K562 (cell line): Measurements from ENCODE around the gene DSTYK. TPM values are rescaled to one million over a fixed set of nuclear protein-coding genes. Genes with fewer than 3 reads are reported as not detected.

Experiments used
- E2F5 ChIP-seq: sonication (generic); formaldehyde crosslinking; IDR thresholded peaks from 2 replicates; pipeline ENCODE4 v1.8.0; 2022; ENCODE audit warnings: mild to moderate bottlenecking, missing genetic modification reagents
- NR1H2 ChIP-seq: sonication (generic); formaldehyde crosslinking; IDR thresholded peaks from 2 replicates; pipeline ENCODE4 v1.4.0; 2020; ENCODE audit warnings: mild to moderate bottlenecking, missing genetic modification reagents
- STAG1 ChIP-seq: sonication (generic); formaldehyde crosslinking; IDR thresholded peaks from 2 replicates; pipeline ENCODE4 v1.5.0; 2020; ENCODE audit warnings: missing genetic modification reagents, borderline replicate concordance
- ZNF280B ChIP-seq: fragments of 250-450 bp; sonication (Bioruptor Pico); IDR thresholded peaks from 2 replicates; pipeline ENCODE4 v1.5.1; 2021; ENCODE audit warnings: mild to moderate bottlenecking
- ZNF318 ChIP-seq, 2 experiments: fragments of 450-650 bp; IDR thresholded peaks; 2 replicates each; pipeline ENCODE4 v1.6.1; 2016; ENCODE audit warnings: mild to moderate bottlenecking in 2 of 2, borderline replicate concordance in 1 of 2, low read depth in 1 of 2, moderate library complexity in 1 of 2
- ZNF609 ChIP-seq: sonication (generic); formaldehyde crosslinking; IDR thresholded peaks from 2 replicates; pipeline ENCODE4 v1.8.1; 2023; ENCODE audit warnings: missing genetic modification reagents, mild to moderate bottlenecking, borderline replicate concordance
- polyA plus RNA-seq, 8 experiments: library from polyadenylated mRNA; depleted of rRNA in 4 of 8; stranded (reverse) in 5 of 8; unstranded in 3 of 8; fragments of >200 nt; fragmentation: Nextera tagmentation in 2 of 8; fragmentation: Illumina TruSeq in 1 of 8; extraction: Ambion mirVana in 2 of 8; extraction: Trizol in 1 of 8; gene quantifications; 2 replicates each; pipeline versions ENCODE4 v1.2.1 to v1.2.3, GENCODE V29; 2011 to 2014; ENCODE audit warnings: inconsistent platforms in 1 of 8, missing spikeins in 1 of 8
- total RNA-seq, 7 experiments: library from RNA; depleted of rRNA in 6 of 7; stranded (reverse); fragments of >200 nt in 6 of 7; fragmentation: Illumina TruSeq in 2 of 7; extraction: Trizol in 2 of 7; gene quantifications; 2 replicates each; pipeline versions ENCODE4 v1.2.1 to v1.2.3, GENCODE V29; 2011 to 2021; ENCODE audit warnings: low replicate concordance in 1 of 7
- TF ChIP-seq, protein P1 (sequence below): fragments of 200-400 bp; formaldehyde crosslinking; IDR thresholded peaks from 2 replicates; pipeline ENCODE4 v1.6.1; 2017; ENCODE audit warnings: mild to moderate bottlenecking, low read depth, low read length, moderate library complexity

DSTYK gene
- total and polyA plus RNA-seq, 9 of the 15 experiments (the other 6 are each of a cell fraction or from before 2014, with no cell fraction given), result 4.2 to 7.1 (median 6.2) TPM

GRCh38 chr1:205172729-205173366, 38.7 kb downstream of the DSTYK start (continued):
- TF ChIP-seq ZNF609 (CRISPR knock-in tag), result no peak
- TF ChIP-seq ZNF280B (CRISPR knock-in tag), result no peak
- no peak for TF ChIP-seq E2F5 (CRISPR knock-in tag)
- no peak for TF ChIP-seq STAG1 (CRISPR knock-in tag)
- TF ChIP-seq ZNF318 (IDR thresholded peaks at IDR 0.05; ENCODE audit: borderline replicate concordance in 1 of 2, low read depth in 1 of 2), result no peak
- no peak for TF ChIP-seq NR1H2 (CRISPR knock-in tag)
- TF ChIP-seq, protein P1, sequence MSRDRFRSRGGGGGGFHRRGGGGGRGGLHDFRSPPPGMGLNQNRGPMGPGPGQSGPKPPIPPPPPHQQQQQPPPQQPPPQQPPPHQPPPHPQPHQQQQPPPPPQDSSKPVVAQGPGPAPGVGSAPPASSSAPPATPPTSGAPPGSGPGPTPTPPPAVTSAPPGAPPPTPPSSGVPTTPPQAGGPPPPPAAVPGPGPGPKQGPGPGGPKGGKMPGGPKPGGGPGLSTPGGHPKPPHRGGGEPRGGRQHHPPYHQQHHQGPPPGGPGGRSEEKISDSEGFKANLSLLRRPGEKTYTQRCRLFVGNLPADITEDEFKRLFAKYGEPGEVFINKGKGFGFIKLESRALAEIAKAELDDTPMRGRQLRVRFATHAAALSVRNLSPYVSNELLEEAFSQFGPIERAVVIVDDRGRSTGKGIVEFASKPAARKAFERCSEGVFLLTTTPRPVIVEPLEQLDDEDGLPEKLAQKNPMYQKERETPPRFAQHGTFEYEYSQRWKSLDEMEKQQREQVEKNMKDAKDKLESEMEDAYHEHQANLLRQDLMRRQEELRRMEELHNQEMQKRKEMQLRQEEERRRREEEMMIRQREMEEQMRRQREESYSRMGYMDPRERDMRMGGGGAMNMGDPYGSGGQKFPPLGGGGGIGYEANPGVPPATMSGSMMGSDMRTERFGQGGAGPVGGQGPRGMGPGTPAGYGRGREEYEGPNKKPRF, result no peak
